IMR-90 (cell line): ENCODE data around the gene BRD8. TPM values are rescaled to one million over a fixed set of nuclear protein-coding genes. Genes with fewer than 3 reads are reported as not detected.

Experiments used
- ATAC-seq: fragments of 200-7000 bp; cut with Tn5 transposase; 2 replicates; pipeline ENCODE4 v1.9.1; 2020; ENCODE audit warnings: low read depth, mild to moderate bottlenecking, moderate library complexity
- BruUV-seq: library from RNA; stranded (reverse); fragments of 400-500 nt; replicated peaks from 2 replicates; lab custom pipeline; 2021; lab: Mats Ljungman, UMichigan
- CTCF ChIA-PET: fragments of 300-600 bp; formaldehyde crosslinking; extraction: SDS; loops from one replicate; lab custom pipeline; 2021; ENCODE audit warnings: antibody characterized with exemption; lab: Yijun Ruan, JAX
- POLR2A ChIA-PET: fragments of 300-600 bp; sonication (Branson Sonifier 250); formaldehyde crosslinking; loops from one replicate; lab custom pipeline; 2022; ENCODE audit warnings: antibody characterized with exemption; ENCODE audit not compliant: unreplicated experiment; lab: Charles Lee
- DNase-seq: peaks from one replicate; pipeline ENCODE4 v3.0.0; 2013
- H2AFZ ChIP-seq: replicated peaks from 2 replicates; pipeline ENCODE3; 2013; ENCODE audit warnings: low read length, mild to moderate bottlenecking; ENCODE audit not compliant: poor library complexity
- H2AK5ac ChIP-seq: 2 replicates; pipeline ENCODE4 v1.6.1; 2013; ENCODE audit warnings: low read depth, low read length, inconsistent platforms
- H2AK9ac ChIP-seq: replicated peaks from 2 replicates; pipeline ENCODE3; 2013; ENCODE audit warnings: mild to moderate bottlenecking, low read depth, low read length, moderate library complexity; ENCODE audit not compliant: poor library complexity
- H2BK120ac ChIP-seq: 2 replicates; pipeline ENCODE4 v1.6.1; 2013; ENCODE audit warnings: low read depth, low read length, inconsistent platforms
- H2BK15ac ChIP-seq: 3 replicates; pipeline ENCODE4 v1.6.1; 2013; ENCODE audit warnings: low read depth, low read length, inconsistent platforms
- H2BK20ac ChIP-seq: 2 replicates; pipeline ENCODE4 v1.6.1; 2013; ENCODE audit warnings: low read depth, mild to moderate bottlenecking, inconsistent platforms, low read length, moderate library complexity
- H2BK5ac ChIP-seq: 2 replicates; pipeline ENCODE4 v1.6.1; 2013; ENCODE audit warnings: mild to moderate bottlenecking, low read depth, low read length, inconsistent platforms; ENCODE audit not compliant: poor library complexity, severe bottlenecking
- H3K14ac ChIP-seq: replicated peaks from 2 replicates; pipeline ENCODE4 v1.6.1; 2013; ENCODE audit warnings: low read depth, low read length, inconsistent platforms
- H3K18ac ChIP-seq: 2 replicates; pipeline ENCODE4 v1.6.1; 2013; ENCODE audit warnings: low read depth, low read length, control low read depth
- H3K23ac ChIP-seq: 2 replicates; pipeline ENCODE4 v1.6.1; 2013; ENCODE audit warnings: low read depth, low read length, inconsistent platforms
- H3K27ac ChIP-seq: 2 replicates; pipeline ENCODE4 v1.5.1; 2013; ENCODE audit warnings: mild to moderate bottlenecking, control low read depth, low read length; ENCODE audit not compliant: insufficient read depth
- H3K27me3 ChIP-seq: 2 replicates; pipeline ENCODE4 v1.6.1; 2013; ENCODE audit warnings: low read length; ENCODE audit not compliant: control insufficient read depth, insufficient read depth
- H3K36me3 ChIP-seq: 2 replicates; pipeline ENCODE4 v1.6.1; 2013; ENCODE audit warnings: low read length, mixed read lengths; ENCODE audit not compliant: control insufficient read depth, insufficient read depth
- H3K4ac ChIP-seq: 2 replicates; pipeline ENCODE4 v1.6.1; 2013; ENCODE audit warnings: low read depth, low read length, inconsistent platforms
- H3K4me1 ChIP-seq: 2 replicates; pipeline ENCODE4 v1.6.1; 2013; ENCODE audit warnings: low read length, mixed read lengths; ENCODE audit not compliant: control insufficient read depth, insufficient read depth
- H3K4me2 ChIP-seq: 2 replicates; pipeline ENCODE4 v1.6.1; 2013; ENCODE audit warnings: low read depth, mild to moderate bottlenecking, control low read depth, low read length, moderate library complexity
- H3K4me3 ChIP-seq: 2 replicates; pipeline ENCODE4 v1.5.1; 2013; ENCODE audit warnings: low read depth, mild to moderate bottlenecking, control low read depth, low read length, moderate library complexity; ENCODE audit not compliant: insufficient read depth
- H3K56ac ChIP-seq: 2 replicates; pipeline ENCODE4 v1.6.1; 2013; ENCODE audit warnings: low read length, inconsistent platforms; ENCODE audit not compliant: insufficient read depth; ENCODE audit errors: extremely low read depth
- H3K79me1 ChIP-seq, 2 experiments: 2 replicates each; pipeline ENCODE4 v1.6.1; 2013; ENCODE audit warnings: low read length in 2 of 2, inconsistent platforms in 1 of 2, low read depth in 1 of 2
- H3K9ac ChIP-seq: 2 replicates; pipeline ENCODE4 v1.6.1; 2013; ENCODE audit warnings: low read depth, low read length, control low read depth
- H3K9me1 ChIP-seq: 2 replicates; pipeline ENCODE4 v1.6.1; 2013; ENCODE audit warnings: low read length, inconsistent platforms; ENCODE audit not compliant: insufficient read depth
- H3K9me3 ChIP-seq: 2 replicates; pipeline ENCODE4 v1.6.1; 2013; ENCODE audit warnings: low read length; ENCODE audit not compliant: control insufficient read depth, insufficient read depth
- H4K20me1 ChIP-seq: 2 replicates; pipeline ENCODE4 v1.6.1; 2013; ENCODE audit warnings: low read length, inconsistent platforms; ENCODE audit not compliant: insufficient read depth
- H4K5ac ChIP-seq: 2 replicates; pipeline ENCODE4 v1.6.1; 2013; ENCODE audit warnings: mild to moderate bottlenecking, low read depth, low read length, control low read depth
- H4K8ac ChIP-seq, 2 experiments: 2 replicates each; pipeline ENCODE4 v1.6.1; 2013; ENCODE audit warnings: low read depth in 2 of 2, low read length in 2 of 2, control low read depth in 1 of 2, inconsistent platforms in 1 of 2
- H4K91ac ChIP-seq: 2 replicates; pipeline ENCODE4 v1.6.1; 2013; ENCODE audit warnings: low read depth, low read length, inconsistent platforms; ENCODE audit not compliant: insufficient read depth
- BHLHE40 ChIP-seq: fragments of 150-350 bp; IDR thresholded peaks from 2 replicates; pipeline ENCODE4 v1.6.1; 2016; ENCODE audit warnings: mild to moderate bottlenecking, low read depth, low read length
- CEBPB ChIP-seq: IDR thresholded peaks from 2 replicates; pipeline ENCODE4 v1.6.1; 2012; ENCODE audit warnings: low read depth, low read length, improper control_type of control experiment
- CHD1 ChIP-seq: IDR thresholded peaks from 2 replicates; pipeline ENCODE4 v1.6.1; 2012; ENCODE audit warnings: low read depth, low read length, improper control_type of control experiment
- CTCF ChIP-seq: conservative IDR thresholded peaks from 2 replicates; pipeline ENCODE4 v1.5.1; 2012; ENCODE audit warnings: mild to moderate bottlenecking, low read depth, low read length, improper control_type of control experiment
- ELK1 ChIP-seq: fragments of 150-350 bp; IDR thresholded peaks from 2 replicates; pipeline ENCODE4 v1.6.1; 2016; ENCODE audit warnings: low read depth, mild to moderate bottlenecking, low read length, moderate library complexity, borderline replicate concordance
- FOS ChIP-seq: fragments of 150-350 bp; IDR thresholded peaks from 2 replicates; pipeline ENCODE4 v1.6.1; 2016; ENCODE audit warnings: low read depth, low read length
- MAFK ChIP-seq: IDR thresholded peaks from 2 replicates; pipeline ENCODE4 v1.6.1; 2012; ENCODE audit warnings: low read depth, low read length, improper control_type of control experiment
- MAZ ChIP-seq: IDR thresholded peaks from 2 replicates; pipeline ENCODE4 v1.6.1; 2012; ENCODE audit warnings: low read depth, mild to moderate bottlenecking, low read length, improper control_type of control experiment, moderate library complexity, borderline replicate concordance
- MXI1 ChIP-seq: IDR thresholded peaks from 2 replicates; pipeline ENCODE4 v1.6.1; 2012; ENCODE audit warnings: low read depth, mild to moderate bottlenecking, low read length, moderate library complexity, borderline replicate concordance
- NFE2L2 ChIP-seq: fragments of 150-350 bp; IDR thresholded peaks from 2 replicates; pipeline ENCODE4 v1.6.1; 2016; ENCODE audit warnings: low read depth, mild to moderate bottlenecking, low read length
- POLR2A ChIP-seq: IDR thresholded peaks from 2 replicates; pipeline ENCODE4 v1.6.1; 2012; ENCODE audit warnings: mild to moderate bottlenecking, low read depth, low read length
- RAD21 ChIP-seq: IDR thresholded peaks from 2 replicates; pipeline ENCODE4 v1.6.1; 2012; ENCODE audit warnings: low read length, improper control_type of control experiment
- RCOR1 ChIP-seq: IDR thresholded peaks from 2 replicates; pipeline ENCODE4 v1.6.1; 2012; ENCODE audit warnings: mild to moderate bottlenecking, low read length, improper control_type of control experiment; ENCODE audit not compliant: insufficient replicate concordance
- RFX5 ChIP-seq: IDR thresholded peaks from 2 replicates; pipeline ENCODE4 v1.8.0; 2012; ENCODE audit warnings: low read depth, mild to moderate bottlenecking, low read length, moderate library complexity
- SMC3 ChIP-seq: fragments of 150-350 bp; IDR thresholded peaks from 2 replicates; pipeline ENCODE4 v1.6.1; 2016; ENCODE audit warnings: low read depth, mild to moderate bottlenecking, antibody characterized with exemption, low read length, moderate library complexity
- USF2 ChIP-seq: fragments of 150-350 bp; IDR thresholded peaks from 2 replicates; pipeline ENCODE4 v1.6.1; 2017; ENCODE audit warnings: mild to moderate bottlenecking, antibody characterized with exemption, low read length, low read depth
- WGBS, 2 experiments: methylation state at CpG; one replicate each; pipeline versions ENCODE4 v1.1.5 to v1.1.7; 2013; ENCODE audit warnings: missing lambda C conversion rate in 2 of 2; ENCODE audit not compliant: insufficient read length in 1 of 2; ENCODE audit errors: extremely low coverage in 2 of 2; 5-methylcytosine and 5-hydroxymethylcytosine counted together
- dilution Hi-C: fragments of 300-500 bp; cut with HindIII; formaldehyde crosslinking; loops from one replicate; pipeline ENCODE4 v1.14.3; 2018; ENCODE audit warnings: low sequenced_read_pairs; ENCODE audit not compliant: unreplicated experiment
- in situ Hi-C: fragments of 300-500 bp; cut with MboI; formaldehyde crosslinking; loops from 3 replicates; pipeline ENCODE4 v1.14.3; 2019; ENCODE audit warnings: low sequenced_read_pairs, inconsistent platforms, mixed read lengths
- intact Hi-C: fragments of 100-400 bp; cut with micrococcal nuclease; formaldehyde crosslinking; loops from 2 replicates; pipeline ENCODE4 v1.10.0; 2022
- polyA plus RNA-seq, 3 experiments: library from polyadenylated mRNA; depleted of rRNA; stranded (reverse); fragments of >200 nt; gene quantifications; 2 replicates each; pipeline ENCODE4 v1.2.3, GENCODE V29; 2012; ENCODE audit warnings: low replicate concordance in 1 of 3
- total RNA-seq: library from RNA; depleted of rRNA; stranded (reverse); fragments of >200 nt; gene quantifications from 2 replicates; pipeline ENCODE4 v1.2.3, GENCODE V29; 2012

BRD8 gene
- total and polyA plus RNA-seq, 2 of the 4 experiments (the other 2 are of a cell fraction) = 36.9 to 43.6 TPM

- DNase-seq (no peak), ATAC-seq (no peak)
- Histone ChIP-seq H3K4ac (no peak overlapping the region), H3K27me3 (peaks cover 10% of the 10 kb centered on the region), H3K18ac (no peak overlapping the region), H4K5ac (no peak overlapping the region), H3K4me2 (no peak overlapping the region), H3K79me1 (no peaks in the 10 kb centered on the region), H2AK5ac (no peak overlapping the region), H3K9me1 (no peaks in the 10 kb centered on the region), H3K27ac (no peak overlapping the region), H2BK120ac (no peak overlapping the region), H3K56ac (no peak overlapping the region), H3K9ac (no peak overlapping the region), H3K14ac (no peak overlapping the region), H3K4me1 (no peaks in the 10 kb centered on the region), H2BK5ac (no peak overlapping the region), H2AK9ac (no peak overlapping the region), H2BK15ac (no peak overlapping the region), H3K4me3 (no peak overlapping the region), H4K8ac (no peak overlapping the region), H4K91ac (no peak overlapping the region), H3K9me3 (peaks cover 7% of the 10 kb centered on the region), H2AFZ (no peak overlapping the region), H4K20me1 (no peaks in the 10 kb centered on the region), H3K36me3 (no peaks in the 10 kb centered on the region), H2BK20ac (no peak overlapping the region), H3K23ac (no peak overlapping the region)
- ChIA-PET CTCF (interaction anchor here (1.7 kb wide), 1 partner anchor 187 kb away, joined by 3 read pairs; no protein-coding TSS in a partner anchor), POLR2A (no interaction called here)
- no CpG with 5 or more reads among the region's 6 CpGs for WGBS, 2 experiments
- no TSS peak for BruUV-seq
- intact Hi-C loops (no loop called here), in situ Hi-C loops (loop anchor here (10.0 kb wide), 1 partner anchor 190 kb away; no protein-coding TSS in a partner anchor), dilution Hi-C loops (no loop called here)
- TF ChIP-seq RAD21 (no peak), RCOR1 (no peak), FOS (no peak), USF2 (no peak), NFE2L2 (no peak), MAZ (no peak), RFX5 (no peak), CEBPB (no peak), CHD1 (no peak), ELK1 (no peak), MXI1 (no peak), BHLHE40 (no peak), POLR2A (no peak), CTCF (no peak), MAFK (no peak), SMC3 (no peak)
These were observed 46.3 kb upstream of the BRD8 start for GRCh38 chr5:138224712-138225111.
